GM19023 (cell line): ENCODE results near the gene PTPRN2.

ENCODE experiments used
- ATAC-seq: cut with Tn5 transposase; IDR thresholded peaks from one replicate; pipeline ENCODE4 v1.9.1; 2021; ENCODE audit warnings: mild to moderate bottlenecking, moderate library complexity; ENCODE audit not compliant: unreplicated experiment

Gene PTPRN2

DNA sequence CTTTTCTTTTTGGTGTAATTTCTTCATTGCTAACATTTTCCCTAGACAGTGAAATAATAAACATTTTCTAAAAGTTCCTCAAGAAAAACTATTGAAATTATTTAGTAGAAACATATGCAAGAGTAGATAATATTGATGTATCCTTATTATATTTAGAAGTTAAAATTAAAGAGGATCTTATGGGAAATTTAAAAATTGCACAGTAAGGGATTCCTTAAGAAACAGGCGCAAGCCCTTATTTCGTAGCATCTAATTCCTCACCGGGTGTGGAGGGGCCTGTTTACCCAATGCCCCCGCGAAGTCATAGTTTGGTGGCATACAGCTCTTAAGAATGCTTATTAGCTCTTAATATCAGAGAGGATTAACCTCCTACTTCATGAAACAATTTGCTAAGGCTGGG, 783.7 kb downstream of the PTPRN2 start:
- no peak for ATAC-seq

DNA sequence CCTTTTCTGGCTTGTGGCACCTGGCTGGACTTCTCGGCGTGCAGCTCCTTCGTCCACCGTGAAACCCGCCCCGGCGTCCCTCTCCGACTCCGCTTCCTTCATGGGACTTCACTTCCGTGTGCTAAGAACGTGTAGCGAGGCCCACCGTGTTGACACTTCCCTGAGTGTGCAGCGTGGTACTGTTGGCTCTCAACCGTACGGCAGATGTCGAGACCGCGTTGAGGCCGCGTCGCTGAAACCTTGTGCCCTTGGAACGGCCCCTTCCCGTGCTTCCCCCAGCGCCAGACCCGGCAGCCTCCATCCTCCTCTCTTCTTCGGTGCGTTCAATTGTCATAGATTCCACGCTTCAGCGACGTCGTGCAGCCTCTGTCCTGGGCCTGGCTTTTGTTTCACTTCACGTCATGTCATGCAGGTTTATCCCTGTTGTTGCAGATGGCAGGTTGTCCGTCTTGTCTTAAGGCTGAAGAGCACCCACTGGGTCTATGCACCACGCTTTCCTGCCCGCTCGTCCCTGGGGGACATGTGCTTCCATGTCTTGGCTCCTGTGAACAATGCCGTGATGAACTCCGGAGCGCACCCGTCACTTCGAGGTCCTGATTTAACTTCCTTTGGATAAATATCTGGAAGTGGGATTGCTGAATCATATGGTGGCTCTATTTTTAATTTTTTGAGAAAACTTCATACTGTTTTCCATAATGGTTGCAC, 785.5 kb downstream of the PTPRN2 start:
- ATAC-seq = no peak

DNA sequence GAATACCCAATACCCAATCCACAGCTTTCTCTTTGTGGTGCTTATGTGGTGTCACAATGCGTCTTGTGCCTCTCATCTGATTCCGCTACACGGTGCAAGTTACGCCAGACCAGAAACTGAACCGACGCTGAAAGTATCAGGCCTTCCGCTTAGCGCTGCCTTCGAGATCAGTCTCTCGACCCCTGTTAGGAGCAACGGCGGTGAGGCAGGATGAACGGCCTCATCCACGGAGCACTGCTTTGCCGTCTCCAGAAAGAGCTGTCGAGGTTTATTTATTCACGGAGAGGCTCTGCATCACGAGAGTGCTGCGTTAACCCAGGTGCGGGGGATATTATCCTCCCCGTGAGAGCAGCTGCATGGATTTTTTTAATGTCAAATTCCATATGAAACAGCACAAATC, 786.5 kb downstream of the PTPRN2 start:
- no peak for ATAC-seq

DNA sequence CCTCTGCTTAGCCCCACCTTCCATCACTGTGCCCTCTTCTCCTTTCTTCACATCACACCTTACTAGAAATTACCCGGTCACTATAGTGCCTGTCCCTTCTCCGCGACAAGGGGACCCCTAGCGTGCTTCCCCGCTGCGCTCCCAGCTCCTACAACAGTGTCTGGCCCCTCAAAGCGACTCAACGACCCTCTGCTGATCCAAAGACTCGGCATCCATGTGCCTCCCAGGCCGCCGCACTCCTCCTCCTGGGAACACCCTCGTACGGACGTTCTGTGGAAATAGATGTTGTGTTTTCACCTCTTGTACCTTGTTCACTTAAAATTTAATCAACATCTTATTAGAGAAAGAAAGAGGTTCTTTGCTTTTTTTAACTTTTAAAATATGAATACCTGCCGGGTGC, 787.3 kb downstream of the PTPRN2 start:
- no peak for ATAC-seq

DNA sequence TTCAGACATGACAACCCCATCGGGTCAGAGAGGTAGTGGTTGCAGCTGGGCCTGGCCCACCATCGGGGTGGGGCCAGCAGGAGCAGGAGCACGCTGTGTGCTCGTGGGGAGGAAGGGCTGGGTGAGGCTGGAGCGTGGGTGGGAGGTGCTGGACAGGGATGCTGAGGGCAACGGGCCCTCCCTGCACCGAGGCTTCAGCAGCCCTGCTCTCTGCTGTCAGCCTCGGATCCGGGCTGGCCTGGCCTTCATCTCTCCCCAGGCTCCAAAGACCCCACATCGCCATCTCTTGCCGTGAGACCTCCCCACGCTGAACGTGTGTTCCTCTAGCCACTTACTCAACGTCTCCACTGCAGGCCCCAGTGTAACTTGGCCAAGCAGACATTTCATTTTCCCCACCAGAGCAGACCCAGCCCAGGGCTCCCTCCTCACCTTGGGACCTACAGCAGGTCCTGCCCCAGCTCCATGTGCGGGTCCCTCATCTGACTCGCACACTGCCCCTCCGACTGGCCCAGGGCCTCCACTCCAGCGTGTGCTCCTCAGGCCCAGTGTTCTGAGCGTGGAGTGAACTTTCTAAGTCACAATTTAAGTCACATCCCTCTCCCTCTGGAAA, 788.4 kb downstream of the PTPRN2 start:
- no peak for ATAC-seq

DNA sequence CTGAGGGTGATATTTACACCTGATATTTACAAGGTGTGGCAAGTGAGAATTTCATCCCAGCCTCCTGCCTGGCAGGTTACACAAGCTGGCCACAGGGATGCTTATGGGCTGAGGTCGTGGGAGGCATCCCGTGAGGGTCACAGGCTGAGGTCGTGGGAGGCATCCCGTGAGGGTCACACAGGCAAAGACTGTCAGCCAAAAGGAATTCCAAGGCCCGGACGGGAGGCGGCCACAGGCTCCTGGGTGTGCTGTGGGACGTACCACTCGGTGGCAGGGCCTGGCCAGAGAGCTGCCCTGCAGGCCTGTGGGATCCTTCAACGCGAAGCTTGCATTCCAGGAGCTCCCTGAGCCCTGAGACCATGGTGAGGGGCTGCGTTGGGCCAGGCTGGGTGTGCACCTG, 790.3 kb downstream of the PTPRN2 start:
- ATAC-seq = no peak

DNA sequence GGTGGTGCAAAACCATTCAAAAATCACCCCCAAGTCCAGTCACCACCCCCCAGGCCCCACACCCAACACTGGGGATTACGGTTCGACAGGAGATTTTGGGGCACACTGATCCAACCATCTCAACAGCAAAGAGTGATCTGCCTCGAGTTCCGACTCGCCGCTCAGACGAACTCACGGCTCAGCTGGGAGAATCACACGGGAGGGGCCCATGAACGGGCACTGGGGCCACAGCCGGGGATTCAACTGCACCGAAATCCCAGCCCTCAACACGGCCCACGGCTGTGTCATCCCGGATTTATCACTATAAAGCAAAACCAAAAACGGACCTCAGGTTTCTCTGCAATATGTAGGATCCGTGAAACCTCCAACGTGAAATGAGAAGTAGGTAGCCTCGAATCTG, 790.8 kb downstream of the PTPRN2 start:
- ATAC-seq = no peak

DNA sequence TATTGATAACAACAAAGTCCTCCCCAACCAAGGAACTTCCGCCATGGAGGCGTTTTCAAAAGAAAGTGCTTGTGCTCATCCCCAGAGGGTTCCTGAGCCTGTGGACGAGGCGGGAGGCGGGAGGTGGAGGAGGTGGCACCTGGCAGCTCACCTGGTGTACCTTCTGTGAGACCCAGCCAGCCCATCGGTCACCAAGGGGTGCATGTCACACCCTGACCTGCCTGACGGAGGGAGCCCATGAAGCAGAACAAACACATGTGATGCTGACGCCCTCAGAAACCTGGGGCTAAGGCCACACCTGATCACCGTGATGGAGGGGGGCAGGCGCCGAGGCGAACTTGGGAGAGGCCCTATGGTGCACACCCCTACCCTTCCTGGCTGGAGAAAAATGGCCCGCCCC, 792.0 kb downstream of the PTPRN2 start:
- ATAC-seq = no peak

DNA sequence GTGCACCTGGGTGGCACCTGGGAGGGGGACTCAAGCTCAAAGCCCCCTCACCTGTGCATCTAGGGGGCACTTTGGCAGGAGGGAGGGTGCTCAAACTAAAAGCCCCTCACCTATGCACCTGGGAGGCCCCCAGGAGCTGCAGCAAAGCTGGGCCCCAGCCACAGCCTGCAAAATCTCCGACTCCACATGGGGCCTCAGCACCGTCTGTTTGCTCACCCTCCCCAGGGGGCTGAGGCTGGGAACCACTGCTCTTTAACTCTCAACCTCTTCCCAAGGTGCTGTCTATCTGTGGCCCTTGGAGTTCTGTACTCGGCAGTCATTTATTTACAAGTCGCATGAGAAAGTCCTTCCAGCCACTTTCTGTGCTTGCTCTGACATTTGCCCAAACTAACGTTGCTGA, 792.4 kb downstream of the PTPRN2 start:
- no peak for ATAC-seq

DNA sequence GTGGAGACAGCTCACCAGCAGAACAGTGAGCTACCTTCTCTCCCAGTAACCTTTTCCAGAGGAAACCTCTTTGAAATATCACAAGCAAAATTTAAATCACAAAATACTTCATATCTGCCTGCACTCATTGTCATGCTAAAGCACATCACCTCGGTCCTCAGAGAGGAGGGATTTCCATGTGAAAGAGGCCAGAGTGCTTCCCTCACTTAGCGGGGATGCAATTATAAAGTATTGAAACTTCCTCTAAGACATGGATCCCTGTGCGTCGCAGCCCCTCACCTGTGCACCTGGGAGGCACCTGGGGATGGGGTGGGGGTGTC, 792.9 kb downstream of the PTPRN2 start:
- no peak for ATAC-seq

DNA sequence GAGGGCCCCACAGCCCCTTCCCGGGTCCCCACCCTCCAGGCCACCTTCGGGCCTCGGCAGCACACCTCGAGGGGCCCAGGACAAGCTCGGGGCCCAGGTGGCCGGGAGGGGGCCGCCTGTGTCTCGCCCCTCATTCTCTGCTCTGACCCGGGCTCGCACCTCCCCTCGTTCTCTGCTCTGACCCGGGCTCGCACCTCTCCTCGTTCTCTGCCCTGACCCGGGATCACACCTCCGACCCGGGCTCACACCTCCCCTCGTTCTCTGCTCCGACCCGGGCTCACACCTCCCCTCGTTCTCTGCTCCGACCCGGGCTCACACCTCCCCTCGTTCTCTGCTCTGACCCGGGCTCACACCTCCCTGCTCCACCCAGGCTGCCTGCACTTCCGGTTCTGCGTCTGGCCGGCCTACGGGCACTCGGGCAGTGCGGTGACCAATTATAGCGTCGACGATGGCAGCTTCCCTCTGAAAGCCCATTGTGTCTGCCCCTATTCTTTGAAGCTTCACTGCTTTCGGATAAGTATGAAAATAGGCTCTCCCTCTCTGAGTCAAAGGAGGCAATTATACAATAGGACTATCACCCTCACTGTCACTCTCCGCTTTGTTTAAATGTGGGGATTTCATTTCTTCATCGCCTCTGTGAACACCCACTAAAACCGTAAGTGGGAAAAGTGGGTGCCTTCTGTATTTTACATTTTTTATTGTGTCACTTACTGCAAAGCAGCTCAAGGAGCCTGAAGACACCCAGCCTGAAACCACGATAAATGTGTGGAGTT, 793.5 kb downstream of the PTPRN2 start:
- ATAC-seq = no peak

DNA sequence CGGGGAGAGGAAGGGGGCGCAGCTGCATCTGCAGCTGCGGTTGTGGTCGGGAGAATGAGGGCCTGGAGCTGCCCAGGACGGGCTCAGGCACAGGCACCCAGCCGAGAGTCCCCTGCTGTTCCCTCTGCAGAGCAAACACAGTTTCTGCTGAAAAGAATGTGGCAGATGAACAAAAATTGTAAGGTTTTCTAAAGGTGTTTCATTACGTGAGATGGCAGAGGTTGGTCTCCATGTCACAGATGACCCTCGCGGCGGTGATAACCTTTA, 794.6 kb downstream of the PTPRN2 start:
- ATAC-seq = no peak

DNA sequence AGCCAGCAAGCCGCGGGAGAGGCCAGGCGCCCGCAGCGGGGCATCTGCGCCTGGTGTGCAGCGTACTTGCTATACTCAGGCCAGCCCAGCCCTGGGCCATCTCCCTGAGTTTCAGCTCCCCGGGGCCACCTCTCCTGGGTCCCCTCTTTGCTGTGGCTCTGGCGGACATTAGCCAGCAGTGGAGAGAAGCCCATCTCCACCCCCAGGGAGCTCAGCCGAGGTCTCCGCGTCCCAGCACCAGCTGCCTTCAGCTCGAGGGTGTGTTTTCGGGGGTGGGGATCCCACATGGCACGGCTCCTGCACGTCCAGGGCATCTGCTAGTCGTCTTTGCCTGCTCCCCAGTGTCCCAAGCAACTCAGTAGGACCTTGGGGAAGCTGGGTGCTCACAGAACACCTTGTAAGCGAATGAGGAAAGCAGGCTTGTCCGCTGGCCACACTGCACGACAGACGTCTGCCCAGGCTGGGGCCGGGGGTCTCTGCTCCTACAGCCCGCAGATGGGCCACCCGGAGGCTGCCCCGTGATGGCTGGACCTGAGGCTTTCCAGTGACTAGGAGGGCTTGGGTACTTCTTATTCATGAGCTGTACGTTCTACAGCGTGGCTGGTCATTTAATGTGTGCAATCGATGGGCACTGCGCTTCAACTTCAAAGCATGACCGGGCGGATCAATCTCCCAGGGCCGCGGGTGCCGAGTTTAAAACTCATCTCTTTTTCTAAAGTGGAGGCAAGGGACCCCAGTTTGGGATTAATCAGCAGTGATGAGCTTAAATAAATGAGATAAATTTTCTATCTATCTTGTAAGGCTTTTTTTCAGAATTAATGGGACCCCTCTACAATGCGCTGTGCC, 795.2 kb downstream of the PTPRN2 start:
- no peak for ATAC-seq

DNA sequence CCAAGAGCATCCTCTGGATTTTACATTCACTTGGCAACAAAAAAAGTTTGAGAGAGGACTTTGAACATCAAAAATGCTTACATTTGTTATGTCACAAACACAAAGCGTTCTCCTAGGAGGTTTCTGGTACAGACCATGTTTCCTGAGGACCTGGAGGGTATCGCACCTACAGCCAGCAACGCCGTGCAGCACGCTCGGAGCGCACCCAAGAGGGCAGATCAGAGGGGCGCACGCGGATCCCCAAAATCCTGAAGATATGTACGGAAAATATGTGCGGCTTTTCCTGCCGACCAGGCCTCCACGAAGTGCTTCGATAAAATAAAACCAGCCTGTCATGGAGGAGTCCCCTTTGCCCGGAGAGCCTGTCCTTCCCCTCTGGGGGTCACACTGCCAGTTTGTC, 796.0 kb downstream of the PTPRN2 start:
- ATAC-seq = no peak

DNA sequence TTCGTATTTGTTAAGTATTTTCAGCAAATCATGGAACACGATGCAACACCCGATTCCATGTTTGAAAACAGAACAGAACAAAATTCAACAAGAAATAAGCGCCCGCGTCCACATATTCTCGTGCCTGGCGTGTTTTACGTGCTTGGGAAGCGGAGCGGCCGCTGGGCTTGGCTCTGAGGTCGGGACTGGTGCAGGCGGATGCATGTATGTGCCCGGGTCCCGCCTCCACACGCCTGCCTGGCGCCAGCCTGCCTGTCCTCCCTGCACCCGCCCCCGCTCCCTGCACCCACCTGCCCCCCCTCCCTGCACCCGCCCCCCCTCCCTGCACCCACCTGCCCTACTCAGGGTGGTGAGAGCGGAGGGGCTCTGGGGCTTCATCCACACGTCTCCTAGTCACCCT, 796.4 kb downstream of the PTPRN2 start:
- ATAC-seq = no peak

DNA sequence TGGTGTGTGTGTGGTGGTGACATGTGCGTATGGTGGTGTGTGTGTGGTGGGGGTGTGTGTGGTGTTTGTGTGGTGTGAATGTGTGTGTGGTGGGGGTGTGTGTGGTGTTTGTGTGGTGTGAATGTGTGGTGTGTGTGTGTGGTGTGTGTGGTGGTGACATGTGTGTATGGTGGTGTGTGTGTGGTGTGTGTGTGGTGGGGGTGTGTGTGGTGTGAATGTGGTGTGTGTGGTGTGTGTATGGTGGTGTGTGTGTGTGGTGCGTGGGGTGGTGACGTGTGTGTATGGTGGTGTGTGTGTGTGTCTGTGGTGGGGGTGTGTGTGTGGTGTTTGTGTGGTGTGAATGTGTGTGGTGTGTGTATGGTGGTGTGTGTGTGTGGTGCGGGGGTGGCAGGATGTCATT, 797.7 kb downstream of the PTPRN2 start:
- no peak for ATAC-seq

DNA sequence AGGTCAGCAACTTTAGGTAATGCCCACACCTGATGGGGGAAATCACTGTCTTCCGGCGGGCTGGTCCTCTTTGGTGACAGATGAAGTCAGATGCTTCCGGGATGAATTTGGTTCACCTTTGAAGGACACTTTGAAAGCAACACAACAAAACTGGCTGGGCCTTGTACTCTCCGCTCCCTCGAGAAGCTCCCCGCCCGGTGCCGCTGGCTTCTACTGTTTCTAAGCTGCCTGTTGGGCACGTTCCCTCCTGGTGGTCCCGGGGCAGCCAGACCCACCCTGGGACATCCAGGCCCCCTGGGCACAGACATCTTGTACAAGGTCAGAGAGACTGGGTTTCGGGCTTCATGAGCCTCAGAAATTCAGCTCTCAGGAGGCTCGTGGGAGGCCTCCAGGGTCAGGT, 798.5 kb downstream of the PTPRN2 start:
- ATAC-seq = no peak

DNA sequence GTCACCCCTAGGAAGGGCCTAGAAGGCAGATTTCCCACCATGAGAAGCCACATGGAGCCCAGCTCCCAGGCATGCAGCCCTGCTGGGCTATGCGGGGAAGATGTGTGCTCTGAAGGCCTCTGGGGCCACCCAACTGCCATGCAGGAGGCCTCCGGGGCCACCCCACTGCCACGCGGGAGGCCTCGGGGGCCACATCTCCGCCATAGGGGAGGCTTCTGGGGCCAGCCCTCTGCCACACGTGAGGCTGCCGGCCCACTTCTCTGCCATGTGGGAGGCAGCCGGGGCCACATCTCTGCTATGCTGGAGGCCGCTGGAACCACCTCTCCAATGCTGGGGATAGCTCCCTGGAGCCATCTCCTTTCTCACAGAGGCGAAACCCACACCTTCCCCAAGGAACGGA, 799.0 kb downstream of the PTPRN2 start:
- no peak for ATAC-seq

DNA sequence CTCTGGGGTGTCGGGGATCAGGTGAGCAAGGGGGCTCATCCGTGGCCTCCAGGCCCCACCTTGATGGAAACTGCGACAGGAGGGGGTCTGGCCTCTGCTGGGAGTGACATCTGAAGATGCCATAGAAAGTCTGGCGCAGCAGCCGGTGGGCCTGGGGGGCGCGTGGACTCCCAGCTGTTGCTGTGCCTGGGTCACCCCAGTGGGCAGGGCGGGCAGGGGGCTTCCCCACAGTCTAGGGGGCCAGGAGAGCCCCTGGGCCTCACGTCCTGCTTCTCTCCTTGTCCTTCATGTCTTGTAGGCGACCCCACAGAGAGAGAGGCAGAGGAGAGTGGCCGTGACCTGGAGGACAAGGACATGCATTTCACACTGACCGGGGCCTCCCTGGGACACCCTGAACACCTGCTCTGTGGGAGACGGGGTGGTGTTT, 800.3 kb downstream of the PTPRN2 start:
- no peak for ATAC-seq

DNA sequence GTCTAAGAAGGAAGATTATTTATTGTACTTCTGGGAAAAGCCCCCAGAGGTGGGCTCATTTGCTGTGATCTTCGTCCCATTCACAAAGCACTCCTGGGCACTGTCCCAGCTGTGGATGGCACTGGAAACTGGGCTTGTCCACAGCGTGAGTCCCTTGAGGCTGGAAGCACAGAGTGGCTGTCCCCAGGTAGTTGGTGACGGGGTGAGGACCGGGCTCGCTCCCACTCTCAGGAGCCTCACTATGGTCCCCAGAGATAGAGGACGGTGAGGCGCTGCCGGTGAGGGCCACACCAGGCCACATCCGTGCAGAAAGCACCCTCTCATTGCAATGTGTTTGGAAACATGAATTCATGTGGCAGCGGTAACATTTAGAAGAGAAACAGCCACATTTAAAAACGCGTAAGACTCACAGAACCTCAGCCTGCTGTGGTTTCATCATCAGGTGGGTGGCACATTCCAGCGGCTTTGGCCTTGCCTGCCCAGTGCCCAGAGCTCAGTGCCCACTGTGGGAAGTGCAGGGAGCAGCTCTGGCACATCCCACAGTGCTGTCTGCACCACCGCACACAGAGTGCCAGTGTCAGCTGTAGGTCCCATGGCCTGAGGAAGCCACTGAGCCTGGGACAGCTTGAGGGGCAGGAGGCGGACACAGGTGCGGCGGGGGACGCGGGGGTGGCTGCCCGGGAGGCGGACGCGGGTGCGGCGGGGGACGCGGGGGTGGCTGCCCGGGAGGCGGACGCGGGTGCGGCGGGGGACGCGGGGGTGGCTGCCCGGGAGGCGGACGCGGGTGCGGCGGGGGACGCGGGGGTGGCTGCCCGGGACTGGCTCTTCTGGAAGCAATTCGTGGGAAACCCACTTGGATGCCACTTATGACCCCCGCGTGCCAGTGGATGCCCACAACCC, 801.0 kb downstream of the PTPRN2 start:
- no peak for ATAC-seq
